ENCODE results near the gene ZNF573. TPM values are rescaled to one million over a fixed set of nuclear protein-coding genes. Genes with fewer than 3 reads are reported as not detected.

Gene ZNF573
- total RNA-seq: 5.7 and 5.8 TPM in 2 replicates

GRCh38 chr19:37779127-37780005 lies at the start of gene ZNF573:
Gene ZNF573, minus strand, starts transcription at chr19:37779586. Its CDS starts 5,857 bp downstream, at chr19:37773729.

GRCh38 chr19:37719111-37719926 lies 60.1 kb downstream of the ZNF573 start, which contains the start of gene ZNF607:
Gene ZNF607, minus strand, starts transcription at chr19:37719761. Its CDS starts 8,143 bp downstream, at chr19:37711618.

Other genes starting within 250 kb of the ZNF573 start
- 0.86 and 0.89 TPM in 2 replicates for gene ZNF571, start 184.8 kb downstream of the ZNF573 start, total RNA-seq
- 0.29 TPM in 1 of 2 replicates, not detected in the other for gene ZNF540, start 184.7 kb downstream of the ZNF573 start, total RNA-seq
- 4.8 and 5.2 TPM in 2 replicates for gene ZFP30, start 124.1 kb downstream of the ZNF573 start, total RNA-seq
- gene ZNF607, start 59.8 kb downstream of the ZNF573 start, total RNA-seq: 1.7 and 3.4 TPM in 2 replicates
- gene WDR87, start 127.0 kb upstream of the ZNF573 start, total RNA-seq: not detected in 2 replicates
- 20.2 and 25.4 TPM in 2 replicates for gene SIPA1L3, start 127.6 kb upstream of the ZNF573 start, total RNA-seq